HCT116 (cell line): ENCODE data around the gene STXBP5. TPM values are rescaled to one million over a fixed set of nuclear protein-coding genes. Genes with fewer than 3 reads are reported as not detected.

Source experiments
- ATAC-seq: fragments of 200-7000 bp; cut with Tn5 transposase; 2 replicates; pipeline ENCODE4 v1.9.1; 2020; ENCODE audit warnings: mild to moderate bottlenecking, moderate library complexity
- BruUV-seq: library from RNA; stranded (reverse); fragments of 400-500 nt; replicated peaks from 2 replicates; lab custom pipeline; 2021; lab: Mats Ljungman, UMichigan
- CTCF ChIA-PET: fragments of 300-600 bp; sonication (Branson Sonifier 250); formaldehyde crosslinking; loops from one replicate; lab custom pipeline; 2021; ENCODE audit warnings: antibody characterized with exemption; lab: Charles Lee
- POLR2A ChIA-PET: fragments of 300-600, 350-600 bp; sonication (Branson Sonifier 250); formaldehyde crosslinking; loops from one replicate; lab custom pipeline; 2021; ENCODE audit warnings: antibody characterized with exemption; lab: Charles Lee
- RAD21 ChIA-PET, 2 experiments: fragments of 300-600 bp; sonication (Branson Sonifier 250); formaldehyde crosslinking; loops; one replicate each; lab custom pipeline; 2023; ENCODE audit warnings: low total read pairs in 2 of 2; ENCODE audit not compliant: uncharacterized antibody in 2 of 2, unreplicated experiment in 2 of 2, low non-redundant PET in 1 of 2; lab: Charles Lee
- DNase-seq: peaks from one replicate; pipeline ENCODE4 v3.0.0-alpha.2; 2010; ENCODE audit warnings: low read depth, low spot score
- H2AFZ ChIP-seq: fragments of 200-600 bp; shearing (Covaris generic), sonication (generic); 2 replicates; pipeline ENCODE4 v1.6.1; 2017; ENCODE audit warnings: low read depth, mixed run types, mixed read lengths, antibody characterized with exemption, low read length; ENCODE audit not compliant: poor library complexity, severe bottlenecking
- H3K27ac ChIP-seq: 2 replicates; pipeline ENCODE4 v1.5.1; 2012; ENCODE audit warnings: low read depth, low read length
- H3K27me3 ChIP-seq: fragments of 200-600 bp; sonication (generic); 2 replicates; pipeline ENCODE4 v1.6.1; 2016; ENCODE audit warnings: mixed run types, low read length, mixed read lengths; ENCODE audit not compliant: insufficient read depth
- H3K36me3 ChIP-seq, 2 experiments: fragments of 200-500 bp in 1 of 2; fragments of 200-600 bp in 1 of 2; sonication (Bioruptor generic) in 1 of 2; sonication (generic) in 1 of 2; 2 replicates each; pipeline versions ENCODE4 v1.5.1 to v1.6.1; 2014 to 2016; ENCODE audit warnings: low read length in 2 of 2, inconsistent platforms in 1 of 2, mixed read lengths in 1 of 2, mixed run types in 1 of 2; ENCODE audit not compliant: insufficient read depth in 2 of 2, control insufficient read depth in 1 of 2
- H3K4me1 ChIP-seq, 2 experiments: fragments of 200-600 bp in 1 of 2; sonication (generic) in 1 of 2; 2 replicates each; pipeline versions ENCODE4 v1.5.1 to v1.6.1; 2012 to 2017; ENCODE audit warnings: low read length in 2 of 2, inconsistent platforms in 1 of 2, mild to moderate bottlenecking in 1 of 2, mixed read lengths in 1 of 2, mixed run types in 1 of 2, moderate library complexity in 1 of 2; ENCODE audit not compliant: insufficient read depth in 2 of 2, control insufficient read depth in 1 of 2
- H3K4me2 ChIP-seq: fragments of 200-600 bp; sonication (generic); 2 replicates; pipeline ENCODE4 v1.6.1; 2017; ENCODE audit warnings: mixed run types, low read length, mixed read lengths
- H3K4me3 ChIP-seq, 2 experiments: fragments of 200-600 bp in 1 of 2; sonication (generic) in 1 of 2; replicated peaks in 1 of 2; 2 replicates each; pipeline ENCODE4 v1.5.1; 2011 to 2016; ENCODE audit warnings: low read length in 2 of 2, control low read depth in 1 of 2, low read depth in 1 of 2, mild to moderate bottlenecking in 1 of 2, mixed read lengths in 1 of 2, mixed run types in 1 of 2
- H3K79me2 ChIP-seq: fragments of 200-600 bp; sonication (generic); 2 replicates; pipeline ENCODE4 v1.6.1; 2017; ENCODE audit warnings: mild to moderate bottlenecking, mixed run types, low read length, moderate library complexity, mixed read lengths; ENCODE audit not compliant: insufficient read depth
- H3K9ac ChIP-seq: fragments of 200-600 bp; sonication (generic); 2 replicates; pipeline ENCODE4 v1.6.1; 2016; ENCODE audit warnings: low read length, mixed read lengths
- H3K9me2 ChIP-seq: fragments of 200-600 bp; sonication (generic), shearing (Covaris generic); 2 replicates; pipeline ENCODE4 v1.6.1; 2017; ENCODE audit warnings: mixed run types, mild to moderate bottlenecking, moderate library complexity; ENCODE audit not compliant: insufficient read depth
- H3K9me3 ChIP-seq, 2 experiments: fragments of 200-500 bp in 1 of 2; fragments of 200-600 bp in 1 of 2; sonication (Bioruptor generic) in 1 of 2; sonication (generic) in 1 of 2; 2 replicates each; pipeline ENCODE4 v1.6.1; 2014 to 2017; ENCODE audit warnings: low read length in 2 of 2, mixed read lengths in 2 of 2, inconsistent platforms in 1 of 2, low read depth in 1 of 2, mild to moderate bottlenecking in 1 of 2, mixed run types in 1 of 2, moderate library complexity in 1 of 2; ENCODE audit not compliant: control insufficient read depth in 1 of 2, insufficient read depth in 1 of 2
- H4K20me1 ChIP-seq: fragments of 200-600 bp; sonication (generic), shearing (Covaris generic); 2 replicates; pipeline ENCODE4 v1.6.1; 2017; ENCODE audit warnings: mixed run types, mild to moderate bottlenecking, moderate library complexity; ENCODE audit not compliant: insufficient read depth
- CTCF ChIP-seq, 3 experiments: fragments of 200-600 bp in 1 of 3; sonication (generic) in 1 of 3; IDR thresholded peaks in 2 of 3; conservative IDR thresholded peaks in 1 of 3; 2 replicates each; pipeline ENCODE4 v1.5.1; 2012 to 2017; ENCODE audit warnings: low read depth in 2 of 3, low read length in 2 of 3, antibody characterized with exemption in 1 of 3, borderline replicate concordance in 1 of 3, control low read depth in 1 of 3, mild to moderate bottlenecking in 1 of 3, mixed read lengths in 1 of 3, mixed run types in 1 of 3, moderate library complexity in 1 of 3; ENCODE audit not compliant: insufficient read depth in 1 of 3
- RAD21 ChIP-seq: IDR thresholded peaks from 2 replicates; pipeline ENCODE4 v1.6.1; 2012; ENCODE audit warnings: low read depth, mild to moderate bottlenecking
- ZFX ChIP-seq: fragments of 450-650 bp; IDR thresholded peaks from 2 replicates; pipeline ENCODE4 v1.6.1; 2017
- intact Hi-C: fragments of 100-400 bp; cut with micrococcal nuclease; formaldehyde crosslinking; loops from 2 replicates; pipeline ENCODE4 v1.10.0; 2022
- total RNA-seq: library from RNA; stranded (reverse); gene quantifications from one replicate; pipeline ENCODE4 v1.2.1, GENCODE V29; 2021; ENCODE audit not compliant: unreplicated experiment

The STXBP5 gene
- total RNA-seq, 1 experiment from 2014 or later, result 12.6 TPM

- peaks cover 5% of the 10 kb centered on the region; the same call in 1 of the 2 replicates for H3K79me2 ChIP-seq
- intact Hi-C loops, result loop anchor here (5.0 to 10.0 kb wide), 2 partner anchors 320 to 367 kb away; no protein-coding TSS in a partner anchor
Measured at GRCh38 chr6:147222160-147222838, 18.1 kb downstream of the STXBP5 start.

More at GRCh38 chr6:147222160-147222838, 18.1 kb downstream of the STXBP5 start:
- no peaks in the 10 kb centered on the region for H4K20me1 ChIP-seq
- H3K4me2 ChIP-seq, result no peak overlapping the region
- no peak for DNase-seq
- H3K36me3 ChIP-seq, result no peaks in the 10 kb centered on the region
- H3K9me2 ChIP-seq, result no peaks in the 10 kb centered on the region
- no peak overlapping the region for H3K9ac ChIP-seq
- H3K9me3 ChIP-seq, result no peaks in the 10 kb centered on the region
- ATAC-seq, result peak; percentile 63; the same call in 1 of the 2 replicates
- H2AFZ ChIP-seq, result no peak overlapping the region
- H3K4me1 ChIP-seq, result no peaks in the 10 kb centered on the region
- H3K27ac ChIP-seq, result no peak overlapping the region
- no TSS peak for BruUV-seq
- H3K27me3 ChIP-seq, result no peaks in the 10 kb centered on the region
- POLR2A ChIA-PET, result no interaction called here
- no peak overlapping the region for H3K4me3 ChIP-seq
- TF ChIP-seq RAD21, result peak; percentile 36
- TF ChIP-seq ZFX, result no peak
- peak in 2 of 3 experiments; percentile 49 to 55; a peak in 4 of 6 replicates for TF ChIP-seq CTCF (IDR thresholded peaks at IDR 0.05 in 2 of 3, conservative IDR thresholded peaks at IDR 0.05 in 1 of 3; ENCODE audit: borderline replicate concordance in 1 of 3, insufficient read depth in 1 of 3, low read depth in 2 of 3, low read length in 2 of 3)
- TF ChIP-seq, all 23 proteins: peak for 2
- RAD21 ChIA-PET, result no interaction called here
- CTCF ChIA-PET, result interaction anchor here (1.0 kb wide), 1 partner anchor 320 kb away, joined by 6 read pairs; no protein-coding TSS in a partner anchor
